ACC112 (cell line): ENCODE results near the gene VSTM2L.

Experiments used
- H2AFZ ChIP-seq: fragments of 200-600 bp; sonication (generic); one replicate; pipeline ENCODE4 v1.6.0; 2017; ENCODE audit warnings: antibody characterized with exemption, low read length; ENCODE audit not compliant: unreplicated experiment
- H3K27ac ChIP-seq: fragments of 200-600 bp; sonication (generic); 2 replicates; pipeline ENCODE4 v1.5.1; 2014; ENCODE audit warnings: low read depth, mild to moderate bottlenecking, antibody characterized with exemption, low read length, moderate library complexity
- H3K27me3 ChIP-seq: fragments of 200-600 bp; sonication (generic); 2 replicates; pipeline ENCODE4 v1.6.1; 2014; ENCODE audit warnings: mild to moderate bottlenecking, antibody characterized with exemption, low read length, moderate library complexity, mixed read lengths; ENCODE audit not compliant: insufficient read depth
- H3K36me3 ChIP-seq: fragments of 200-600 bp; sonication (generic); 2 replicates; pipeline ENCODE4 v1.6.1; 2016; ENCODE audit warnings: mild to moderate bottlenecking, antibody characterized with exemption, low read length, moderate library complexity, mixed read lengths; ENCODE audit not compliant: insufficient read depth
- H3K4me1 ChIP-seq: fragments of 200-600 bp; sonication (generic); one replicate; pipeline ENCODE4 v1.6.1; 2016; ENCODE audit warnings: low read length, mixed read lengths; ENCODE audit not compliant: insufficient read depth, unreplicated experiment, control insufficient read depth
- H3K4me3 ChIP-seq: fragments of 200-600 bp; sonication (generic); 2 replicates; pipeline ENCODE4 v1.5.1; 2014; ENCODE audit warnings: mild to moderate bottlenecking, low read depth, low read length
- H3K79me2 ChIP-seq: fragments of 200-600 bp; sonication (generic); one replicate; pipeline ENCODE4 v1.6.0; 2016; ENCODE audit warnings: low read length; ENCODE audit not compliant: control insufficient read depth, unreplicated experiment, insufficient read depth

VSTM2L gene

DNA sequence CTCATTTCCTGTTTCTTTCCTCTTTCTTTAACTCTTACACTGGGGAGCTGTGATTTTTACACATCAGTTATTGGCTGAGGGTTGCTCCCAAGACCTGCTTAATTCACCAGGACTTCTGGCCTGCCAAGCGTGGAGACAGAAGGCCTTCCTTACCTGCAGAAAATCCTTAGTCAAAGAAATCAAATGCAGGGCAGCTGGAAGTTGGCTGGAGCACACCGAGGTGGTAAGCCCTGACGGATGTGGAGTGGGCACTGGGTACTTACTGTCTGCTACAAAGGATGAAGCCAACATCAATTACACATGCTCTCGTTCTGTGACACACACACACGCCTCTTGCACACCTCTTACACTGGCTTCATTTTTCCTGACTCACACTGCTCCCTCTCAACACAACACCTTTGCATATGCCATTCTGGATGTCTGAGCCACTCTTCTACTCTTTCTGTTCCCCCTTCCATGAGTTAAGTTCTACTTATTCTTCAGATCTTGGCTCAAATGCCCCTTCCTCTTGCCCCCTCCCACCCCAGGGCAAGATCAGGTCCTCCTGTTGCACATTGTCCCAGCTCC lies 68.7 kb downstream of the VSTM2L start:
- Histone ChIP-seq H3K27ac (no peak overlapping the region), H3K79me2 (no peaks in the 10 kb centered on the region), H3K27me3 (peaks cover 16% of the 10 kb centered on the region; the same call in 1 of the 2 replicates), H3K4me1 (peaks cover 14% of the 10 kb centered on the region), H3K4me3 (no peak overlapping the region), H3K36me3 (no peaks in the 10 kb centered on the region), H2AFZ (no peak overlapping the region)

DNA sequence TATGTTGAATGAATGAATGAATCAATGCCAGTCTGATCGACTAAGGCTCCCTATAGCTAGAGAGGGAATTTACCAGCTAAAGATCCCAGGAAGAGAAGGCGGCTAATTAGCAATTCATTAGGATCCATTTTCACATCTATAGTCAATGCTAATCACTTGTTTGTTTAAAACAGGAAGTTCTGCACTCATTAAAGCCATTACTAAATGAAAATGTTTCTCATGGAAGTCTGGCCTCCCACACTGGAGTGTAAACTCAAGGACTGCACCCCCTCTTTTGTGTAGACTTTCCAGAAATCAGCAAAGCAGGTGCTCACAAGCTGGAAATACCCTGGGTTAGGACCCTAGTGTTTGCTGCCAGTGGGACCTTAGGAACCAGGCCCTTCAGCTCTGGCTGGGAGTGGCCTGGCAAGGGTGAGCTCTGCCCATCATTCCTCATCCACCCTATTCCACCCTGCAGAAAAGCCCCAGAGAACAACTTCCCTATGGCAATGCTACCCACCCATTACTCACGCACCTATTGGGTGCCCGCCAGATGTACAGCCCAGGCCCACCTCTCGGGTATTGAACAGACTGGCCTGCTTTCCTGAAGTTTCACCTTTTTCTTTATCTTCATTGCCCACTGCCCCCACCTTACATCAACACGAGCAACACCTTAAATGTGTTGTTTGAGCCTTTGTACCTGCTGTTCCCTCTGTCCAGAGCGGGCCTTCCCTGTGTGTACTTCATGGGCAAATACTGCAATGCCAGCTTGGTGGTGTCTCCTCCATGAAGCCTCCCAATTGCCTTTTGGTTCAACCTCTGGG lies 69.5 kb downstream of the VSTM2L start:
- Histone ChIP-seq H3K27ac (no peak overlapping the region), H3K4me3 (no peak overlapping the region), H3K79me2 (no peaks in the 10 kb centered on the region), H3K4me1 (peaks cover 14% of the 10 kb centered on the region), H3K27me3 (peaks cover 10% of the 10 kb centered on the region; the same call in 1 of the 2 replicates), H3K36me3 (no peaks in the 10 kb centered on the region), H2AFZ (no peak overlapping the region)

DNA sequence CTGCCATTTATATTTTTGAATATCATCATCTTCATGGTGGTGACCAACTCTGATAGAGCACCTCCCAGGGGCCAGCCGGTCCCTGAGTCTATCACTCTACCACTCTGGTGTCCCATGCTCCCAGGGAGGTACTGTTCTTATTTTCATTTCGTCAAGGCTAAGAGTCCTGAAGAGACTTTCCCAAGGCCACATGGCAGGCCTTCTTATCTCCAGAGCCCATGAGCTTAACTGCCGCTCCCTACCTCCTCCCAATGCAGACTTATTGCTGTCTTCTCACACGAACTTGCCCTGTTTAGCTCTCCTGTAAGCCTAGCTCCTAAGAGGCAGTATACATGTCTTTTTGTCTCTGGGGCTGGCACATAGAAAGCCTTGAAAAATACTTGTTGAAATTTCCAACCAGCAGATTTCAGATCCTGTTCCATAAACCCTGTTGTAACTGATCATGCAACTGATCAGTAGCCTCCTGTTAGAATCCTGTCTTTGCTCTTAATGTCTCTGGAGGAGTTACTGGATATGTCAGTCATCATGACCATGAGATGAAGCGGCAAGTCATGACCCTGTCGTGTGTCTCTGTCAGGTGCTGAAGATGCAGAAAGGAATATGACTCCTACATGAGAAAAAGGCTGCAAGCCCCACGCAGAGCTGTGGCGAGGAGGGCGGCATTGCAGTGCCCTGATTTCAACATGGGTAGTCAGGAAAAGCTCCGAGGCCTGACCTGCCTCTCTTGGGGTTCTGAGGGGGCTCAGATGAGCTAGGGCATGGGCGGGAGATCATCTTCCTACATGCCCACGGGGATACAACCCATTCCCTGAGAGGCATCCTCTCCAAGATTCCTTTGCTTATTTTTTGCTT lies 70.4 kb downstream of the VSTM2L start:
- no peaks in the 10 kb centered on the region for H3K79me2 ChIP-seq
- peaks cover 14% of the 10 kb centered on the region for H3K4me1 ChIP-seq
- H3K27ac ChIP-seq: no peak overlapping the region
- no peak overlapping the region for H2AFZ ChIP-seq
- no peaks in the 10 kb centered on the region for H3K36me3 ChIP-seq
- H3K27me3 ChIP-seq: peaks cover 2% of the 10 kb centered on the region; the same call in 1 of the 2 replicates
- no peak overlapping the region for H3K4me3 ChIP-seq

DNA sequence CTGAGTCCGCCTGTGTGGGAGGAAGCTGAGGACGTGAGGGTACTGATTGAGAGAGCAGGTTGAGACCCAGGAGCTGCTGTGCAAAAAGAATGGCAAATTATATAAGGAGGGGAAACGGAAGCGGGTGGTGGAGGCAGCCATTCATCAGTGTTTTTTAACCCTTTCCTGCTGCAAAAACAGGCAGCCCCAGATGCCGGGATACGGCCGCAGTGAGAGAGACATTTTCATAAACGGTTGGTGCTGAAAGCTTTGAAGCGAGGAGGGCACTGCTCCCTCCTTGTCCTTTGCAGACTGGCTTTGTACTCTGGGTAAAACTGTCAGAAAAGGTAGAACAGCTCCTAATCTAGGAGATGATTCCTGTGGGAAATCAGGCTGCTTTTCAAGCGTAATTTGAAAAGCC lies 74.0 kb downstream of the VSTM2L start:
- Histone ChIP-seq H3K36me3 (0 out of 2 replicates have a peak, but pooled peaks cover 4% of the 10 kb centered on the region), H3K27me3 (no peaks in the 10 kb centered on the region), H3K4me3 (no peak overlapping the region), H3K79me2 (no peaks in the 10 kb centered on the region), H2AFZ (no peak overlapping the region), H3K4me1 (no peaks in the 10 kb centered on the region), H3K27ac (no peak overlapping the region)

DNA sequence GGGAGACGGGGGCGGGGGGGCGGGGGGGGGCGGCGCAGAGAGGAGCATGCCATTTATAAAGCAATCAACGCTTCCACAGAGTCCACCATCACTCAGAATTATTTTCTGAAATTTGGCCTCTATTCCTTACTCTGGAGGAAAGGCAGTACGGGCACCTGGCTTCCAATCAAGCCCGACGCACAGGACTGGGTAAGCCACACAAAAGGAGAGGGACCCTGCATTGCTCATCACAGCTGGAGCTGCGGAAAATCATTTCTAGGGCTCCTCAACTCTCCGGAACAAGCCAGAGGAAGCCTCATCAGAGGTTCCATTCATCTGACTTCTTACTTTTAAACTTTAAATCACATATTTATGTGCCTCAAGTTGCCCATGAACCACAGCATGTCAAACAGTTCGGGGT lies 74.4 kb downstream of the VSTM2L start:
- H3K79me2 ChIP-seq: no peaks in the 10 kb centered on the region
- H3K4me3 ChIP-seq: no peak overlapping the region
- H2AFZ ChIP-seq: no peak overlapping the region
- no peak overlapping the region for H3K27ac ChIP-seq
- no peaks in the 10 kb centered on the region for H3K27me3 ChIP-seq
- no peaks in the 10 kb centered on the region for H3K4me1 ChIP-seq
- H3K36me3 ChIP-seq: 0 out of 2 replicates have a peak, but pooled peaks cover 4% of the 10 kb centered on the region

DNA sequence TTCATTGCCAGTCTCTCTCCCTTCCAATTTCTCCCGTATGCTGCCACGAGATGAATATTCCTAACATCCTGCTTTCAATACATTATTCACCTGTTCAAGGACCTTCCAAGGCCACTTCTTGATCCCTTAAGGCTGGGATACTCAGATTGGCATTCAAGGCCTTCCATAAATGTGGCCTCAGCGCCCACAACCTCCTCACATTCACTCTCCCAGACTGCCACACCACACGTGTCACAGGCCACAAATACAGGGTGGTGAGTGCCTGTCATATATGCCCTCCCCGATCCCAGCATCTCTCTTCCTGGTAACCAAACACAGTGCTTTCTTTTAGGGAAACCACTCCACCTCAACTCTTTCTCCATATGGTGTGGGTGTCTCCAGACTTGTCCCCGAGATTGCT lies 74.9 kb downstream of the VSTM2L start:
- Histone ChIP-seq H2AFZ (no peak overlapping the region), H3K4me3 (no peak overlapping the region), H3K27me3 (no peaks in the 10 kb centered on the region), H3K4me1 (no peaks in the 10 kb centered on the region), H3K36me3 (0 out of 2 replicates have a peak, but pooled peaks cover 4% of the 10 kb centered on the region), H3K79me2 (no peaks in the 10 kb centered on the region), H3K27ac (no peak overlapping the region)

DNA sequence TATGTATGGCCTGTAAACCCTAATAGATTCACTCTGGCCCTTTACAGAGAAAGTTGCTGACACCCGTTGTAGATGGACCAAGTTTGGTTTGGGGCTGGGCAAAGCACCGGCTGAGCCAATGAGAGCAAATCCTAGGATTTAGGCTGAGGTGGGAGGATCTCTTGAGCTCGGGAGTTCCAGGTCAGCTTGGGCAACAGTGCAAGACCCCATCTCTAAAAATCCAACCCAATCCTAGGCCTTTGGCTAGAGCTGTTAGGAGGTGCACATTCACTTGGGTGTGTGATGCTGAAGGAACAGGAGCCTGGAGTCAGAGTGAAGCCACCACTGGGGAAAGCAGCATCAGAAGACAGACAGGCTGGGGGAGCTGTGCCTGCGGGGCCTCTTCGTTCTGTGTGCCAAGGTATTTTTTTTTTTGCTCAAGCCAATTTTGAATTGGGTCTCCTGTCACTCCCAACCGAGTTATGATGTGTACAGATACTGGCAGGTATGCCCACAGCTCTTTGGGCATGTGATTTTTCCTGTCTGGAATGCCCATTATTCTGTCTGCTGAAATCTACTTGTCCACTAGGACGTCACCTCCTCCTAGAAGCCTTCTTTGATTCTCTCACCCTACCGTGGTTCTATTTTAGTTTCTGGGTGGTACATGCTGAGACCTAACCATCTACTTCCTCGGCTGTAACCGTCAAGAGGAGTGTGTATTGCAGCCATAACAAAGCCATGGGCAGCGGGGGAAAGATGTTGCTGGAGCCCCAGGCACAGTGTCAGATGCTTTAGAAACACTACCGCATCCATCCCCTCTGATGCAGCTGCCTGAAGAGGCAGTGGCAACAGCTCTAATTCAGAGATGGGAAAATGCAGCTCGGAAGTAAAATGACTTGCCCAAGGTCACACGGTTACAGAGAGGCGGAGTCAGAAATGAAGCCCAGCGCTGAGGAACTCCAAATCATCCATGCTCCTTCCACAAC lies 76.4 kb downstream of the VSTM2L start:
- H3K4me1 ChIP-seq: no peaks in the 10 kb centered on the region
- 0 out of 2 replicates have a peak, but pooled peaks cover 4% of the 10 kb centered on the region for H3K36me3 ChIP-seq
- H3K27ac ChIP-seq: no peak overlapping the region
- no peaks in the 10 kb centered on the region for H3K79me2 ChIP-seq
- H3K27me3 ChIP-seq: no peaks in the 10 kb centered on the region
- no peak overlapping the region for H3K4me3 ChIP-seq
- no peak overlapping the region for H2AFZ ChIP-seq

DNA sequence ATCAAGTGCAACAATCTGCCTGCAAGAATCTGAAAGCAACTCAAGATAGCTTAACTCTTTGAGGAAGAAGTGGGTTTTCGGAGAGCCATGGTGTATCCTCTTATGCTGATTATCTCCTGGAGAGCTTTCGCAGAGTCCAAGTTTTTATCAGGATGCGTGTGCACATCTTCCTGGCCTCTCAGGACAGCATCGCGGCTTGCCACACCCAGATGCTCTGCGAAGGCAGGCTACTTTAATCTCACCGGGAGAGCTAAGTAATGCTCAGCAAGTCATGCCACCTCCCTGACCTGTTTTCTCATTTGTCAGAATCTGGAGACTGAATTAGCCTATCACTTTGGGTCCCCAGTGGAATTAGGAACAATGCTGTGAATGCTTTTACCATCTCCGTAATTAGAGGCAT lies 77.5 kb downstream of the VSTM2L start:
- no peak overlapping the region for H3K4me3 ChIP-seq
- 0 out of 2 replicates have a peak, but pooled peaks cover 4% of the 10 kb centered on the region for H3K36me3 ChIP-seq
- no peaks in the 10 kb centered on the region for H3K4me1 ChIP-seq
- H3K79me2 ChIP-seq: no peaks in the 10 kb centered on the region
- H3K27me3 ChIP-seq: no peaks in the 10 kb centered on the region
- no peak overlapping the region for H3K27ac ChIP-seq
- H2AFZ ChIP-seq: no peak overlapping the region

DNA sequence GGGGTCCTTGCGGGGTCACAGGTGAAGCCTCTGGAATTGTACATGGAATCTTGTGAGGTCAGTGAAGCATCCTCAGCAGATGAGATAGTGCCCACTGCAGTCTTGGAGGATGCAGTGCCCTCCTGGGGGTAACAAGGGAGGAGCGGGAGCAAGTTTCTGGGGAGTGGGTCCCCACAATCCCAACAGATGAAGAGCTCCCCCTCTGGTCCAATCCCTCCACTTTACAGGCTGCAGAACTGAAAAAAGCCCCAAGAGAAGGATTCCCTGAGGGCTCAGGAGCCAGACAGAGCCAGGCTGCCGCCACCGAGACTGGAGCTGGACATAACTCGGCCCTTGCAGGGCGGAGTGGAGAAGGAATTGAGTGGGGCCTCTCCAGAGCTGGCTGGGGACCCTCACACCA lies 77.9 kb downstream of the VSTM2L start:
- Histone ChIP-seq H3K36me3 (0 out of 2 replicates have a peak, but pooled peaks cover 4% of the 10 kb centered on the region), H2AFZ (no peak overlapping the region), H3K79me2 (no peaks in the 10 kb centered on the region), H3K27ac (no peak overlapping the region), H3K4me3 (no peak overlapping the region), H3K27me3 (no peaks in the 10 kb centered on the region), H3K4me1 (no peaks in the 10 kb centered on the region)

DNA sequence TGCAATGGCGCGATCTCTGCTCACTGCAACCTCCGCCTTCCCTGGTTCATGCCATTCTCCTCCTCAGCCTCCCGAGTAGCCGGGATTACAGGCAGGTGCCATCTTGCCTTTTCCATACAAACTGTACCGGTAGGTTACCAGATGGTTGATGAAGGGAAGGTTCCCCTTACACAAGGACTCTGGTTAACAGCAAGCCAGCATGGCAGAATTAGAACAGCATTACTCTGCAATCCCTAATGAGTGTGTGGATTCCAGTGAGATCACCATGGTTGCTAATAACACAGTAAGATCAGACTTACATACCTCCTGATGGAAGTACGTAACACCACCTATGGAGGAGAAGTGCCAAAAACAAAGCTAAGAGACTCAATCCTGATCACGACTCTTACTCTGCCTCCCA lies 78.6 kb downstream of the VSTM2L start:
- Histone ChIP-seq H3K79me2 (no peaks in the 10 kb centered on the region), H3K4me1 (no peaks in the 10 kb centered on the region), H3K27me3 (no peaks in the 10 kb centered on the region), H2AFZ (no peak overlapping the region), H3K27ac (no peak overlapping the region), H3K36me3 (0 out of 2 replicates have a peak, but pooled peaks cover 4% of the 10 kb centered on the region), H3K4me3 (no peak overlapping the region)
